Ishikawa (cell line): ENCODE results near the gene STMN1.

Experiments used
- CEBPB ChIP-seq: IDR thresholded peaks from 2 replicates; pipeline ENCODE4 v1.6.1; 2012
- CREB1 ChIP-seq: IDR thresholded peaks from 2 replicates; pipeline ENCODE4 v1.6.1; 2012; ENCODE audit warnings: low read depth
- EGR1 ChIP-seq: IDR thresholded peaks from 2 replicates; pipeline ENCODE4 v1.6.1; 2012
- EP300 ChIP-seq: IDR thresholded peaks from 2 replicates; pipeline ENCODE4 v1.6.1; 2012; ENCODE audit warnings: borderline replicate concordance
- FOXM1 ChIP-seq: IDR thresholded peaks from 2 replicates; pipeline ENCODE4 v1.6.1; 2012; ENCODE audit warnings: low read depth, borderline replicate concordance
- NFIC ChIP-seq: IDR thresholded peaks from 2 replicates; pipeline ENCODE4 v1.6.1; 2012
- RAD21 ChIP-seq: IDR thresholded peaks from 2 replicates; pipeline ENCODE4 v1.6.1; 2012; ENCODE audit warnings: low read depth
- TAF1 ChIP-seq: IDR thresholded peaks from 2 replicates; pipeline ENCODE4 v1.6.1; 2012; ENCODE audit warnings: low read depth, mild to moderate bottlenecking
- TCF12 ChIP-seq: IDR thresholded peaks from 2 replicates; pipeline ENCODE4 v1.6.1; 2012; ENCODE audit warnings: low read depth
- YY1 ChIP-seq: IDR thresholded peaks from 2 replicates; pipeline ENCODE4 v1.6.1; 2012; ENCODE audit warnings: low read depth
- ZBTB7A ChIP-seq: IDR thresholded peaks from 2 replicates; pipeline ENCODE4 v1.6.1; 2012; ENCODE audit warnings: low read depth
- TF ChIP-seq, protein P1 (sequence below): IDR thresholded peaks from 2 replicates; pipeline ENCODE4 v1.6.1; 2012; ENCODE audit warnings: low read depth, mild to moderate bottlenecking
- TF ChIP-seq, protein P2 (sequence below): IDR thresholded peaks from 2 replicates; pipeline ENCODE4 v1.6.1; 2012

DNA sequence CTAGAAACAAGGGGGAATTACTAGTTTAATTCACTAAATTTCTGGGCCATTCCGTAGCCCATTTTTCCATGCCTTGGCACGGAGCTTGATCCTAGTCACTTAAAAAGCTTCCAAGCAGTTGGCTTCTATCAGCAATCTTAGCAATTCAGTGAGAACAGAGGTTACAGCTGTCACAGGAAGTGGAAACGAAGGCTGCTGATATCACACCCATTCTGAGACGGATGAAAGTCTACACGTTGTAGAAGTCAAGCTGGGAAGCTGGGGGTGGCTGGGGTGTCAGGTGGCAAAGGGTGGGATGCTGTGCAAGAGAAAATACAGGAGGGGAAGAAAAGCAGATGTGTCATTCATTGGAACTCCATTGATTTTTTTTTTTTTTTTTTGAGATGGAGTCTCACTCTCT, 11.8 kb upstream of the STMN1 start:
- TF ChIP-seq EP300 (no peak), CEBPB (no peak), NFIC (no peak), TCF12 (no peak), RAD21 (no peak), ZBTB7A (no peak), TAF1 (no peak), FOXM1 (no peak), YY1 (no peak), EGR1 (no peak), CREB1 (no peak)
- TF ChIP-seq, protein P1, sequence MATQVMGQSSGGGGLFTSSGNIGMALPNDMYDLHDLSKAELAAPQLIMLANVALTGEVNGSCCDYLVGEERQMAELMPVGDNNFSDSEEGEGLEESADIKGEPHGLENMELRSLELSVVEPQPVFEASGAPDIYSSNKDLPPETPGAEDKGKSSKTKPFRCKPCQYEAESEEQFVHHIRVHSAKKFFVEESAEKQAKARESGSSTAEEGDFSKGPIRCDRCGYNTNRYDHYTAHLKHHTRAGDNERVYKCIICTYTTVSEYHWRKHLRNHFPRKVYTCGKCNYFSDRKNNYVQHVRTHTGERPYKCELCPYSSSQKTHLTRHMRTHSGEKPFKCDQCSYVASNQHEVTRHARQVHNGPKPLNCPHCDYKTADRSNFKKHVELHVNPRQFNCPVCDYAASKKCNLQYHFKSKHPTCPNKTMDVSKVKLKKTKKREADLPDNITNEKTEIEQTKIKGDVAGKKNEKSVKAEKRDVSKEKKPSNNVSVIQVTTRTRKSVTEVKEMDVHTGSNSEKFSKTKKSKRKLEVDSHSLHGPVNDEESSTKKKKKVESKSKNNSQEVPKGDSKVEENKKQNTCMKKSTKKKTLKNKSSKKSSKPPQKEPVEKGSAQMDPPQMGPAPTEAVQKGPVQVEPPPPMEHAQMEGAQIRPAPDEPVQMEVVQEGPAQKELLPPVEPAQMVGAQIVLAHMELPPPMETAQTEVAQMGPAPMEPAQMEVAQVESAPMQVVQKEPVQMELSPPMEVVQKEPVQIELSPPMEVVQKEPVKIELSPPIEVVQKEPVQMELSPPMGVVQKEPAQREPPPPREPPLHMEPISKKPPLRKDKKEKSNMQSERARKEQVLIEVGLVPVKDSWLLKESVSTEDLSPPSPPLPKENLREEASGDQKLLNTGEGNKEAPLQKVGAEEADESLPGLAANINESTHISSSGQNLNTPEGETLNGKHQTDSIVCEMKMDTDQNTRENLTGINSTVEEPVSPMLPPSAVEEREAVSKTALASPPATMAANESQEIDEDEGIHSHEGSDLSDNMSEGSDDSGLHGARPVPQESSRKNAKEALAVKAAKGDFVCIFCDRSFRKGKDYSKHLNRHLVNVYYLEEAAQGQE = no peak
- TF ChIP-seq, protein P2, sequence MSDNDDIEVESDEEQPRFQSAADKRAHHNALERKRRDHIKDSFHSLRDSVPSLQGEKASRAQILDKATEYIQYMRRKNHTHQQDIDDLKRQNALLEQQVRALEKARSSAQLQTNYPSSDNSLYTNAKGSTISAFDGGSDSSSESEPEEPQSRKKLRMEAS = no peak
